HG03558 (cell line): ENCODE results near the gene KLKB1.
"Not testable (repeated sequence)": the region's sequence is repeated elsewhere in the genome, so short reads cannot be mapped to it uniquely, and the experiment has no call there.

Experiments used
- ATAC-seq: cut with Tn5 transposase; IDR thresholded peaks from one replicate; pipeline ENCODE4 v1.9.1; 2021; ENCODE audit warnings: moderate number of reproducible peaks; ENCODE audit not compliant: unreplicated experiment; ENCODE audit errors: extremely low read depth

KLKB1 gene

DNA sequence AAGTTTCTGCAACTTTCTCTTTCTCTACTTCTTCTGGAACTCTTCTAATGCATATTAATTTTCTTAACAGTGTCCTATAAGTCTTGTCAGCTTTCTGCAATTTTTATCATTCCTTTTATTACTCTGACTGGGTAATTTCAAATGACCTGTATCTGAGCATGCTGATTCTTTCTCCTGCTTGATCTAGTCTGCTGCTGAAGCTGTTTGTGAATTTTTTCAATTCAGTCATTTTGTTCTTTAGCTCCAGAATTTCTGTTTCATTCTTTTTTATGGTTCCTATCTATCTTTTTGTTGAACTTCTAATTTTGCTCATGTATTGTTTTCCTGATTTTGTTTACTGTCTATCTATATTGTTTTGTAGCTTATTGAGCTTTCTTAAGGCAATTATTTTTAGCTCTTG lies 1.5 kb upstream of the KLKB1 start:
- no peak for ATAC-seq

DNA sequence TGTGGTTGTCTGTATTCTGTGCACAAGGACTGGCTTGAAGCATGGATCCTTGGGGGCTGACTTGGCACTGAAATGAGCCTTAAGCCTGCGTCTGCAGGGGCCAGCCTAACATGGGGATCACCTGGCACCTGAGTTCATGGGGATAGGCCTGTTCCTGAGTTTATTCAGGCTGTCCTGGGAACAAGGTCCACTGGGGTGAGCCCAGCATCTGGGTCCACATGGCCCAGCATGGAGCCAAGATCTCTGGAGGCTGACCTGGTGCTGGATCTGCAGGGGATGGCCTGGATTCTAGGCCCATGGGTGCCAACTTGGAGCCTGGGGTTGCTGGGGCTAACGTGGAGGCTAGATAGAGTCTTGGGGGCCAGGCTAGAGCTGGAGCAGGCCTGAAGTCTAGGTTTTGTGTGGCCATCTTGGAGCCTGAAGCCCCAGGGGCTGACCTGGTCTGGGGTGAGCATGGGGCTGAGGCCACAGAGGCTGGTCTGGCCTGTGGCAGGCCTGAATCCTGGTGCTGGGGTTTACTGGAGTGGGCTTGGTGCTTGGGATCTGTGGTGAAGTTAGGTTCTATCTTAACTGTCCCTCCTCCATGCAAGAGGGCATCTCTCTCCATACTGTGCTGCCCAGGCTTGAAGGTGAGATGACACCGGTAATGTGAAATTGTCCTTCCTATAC lies 652 bp upstream of the KLKB1 start:
- ATAC-seq = no peak

DNA sequence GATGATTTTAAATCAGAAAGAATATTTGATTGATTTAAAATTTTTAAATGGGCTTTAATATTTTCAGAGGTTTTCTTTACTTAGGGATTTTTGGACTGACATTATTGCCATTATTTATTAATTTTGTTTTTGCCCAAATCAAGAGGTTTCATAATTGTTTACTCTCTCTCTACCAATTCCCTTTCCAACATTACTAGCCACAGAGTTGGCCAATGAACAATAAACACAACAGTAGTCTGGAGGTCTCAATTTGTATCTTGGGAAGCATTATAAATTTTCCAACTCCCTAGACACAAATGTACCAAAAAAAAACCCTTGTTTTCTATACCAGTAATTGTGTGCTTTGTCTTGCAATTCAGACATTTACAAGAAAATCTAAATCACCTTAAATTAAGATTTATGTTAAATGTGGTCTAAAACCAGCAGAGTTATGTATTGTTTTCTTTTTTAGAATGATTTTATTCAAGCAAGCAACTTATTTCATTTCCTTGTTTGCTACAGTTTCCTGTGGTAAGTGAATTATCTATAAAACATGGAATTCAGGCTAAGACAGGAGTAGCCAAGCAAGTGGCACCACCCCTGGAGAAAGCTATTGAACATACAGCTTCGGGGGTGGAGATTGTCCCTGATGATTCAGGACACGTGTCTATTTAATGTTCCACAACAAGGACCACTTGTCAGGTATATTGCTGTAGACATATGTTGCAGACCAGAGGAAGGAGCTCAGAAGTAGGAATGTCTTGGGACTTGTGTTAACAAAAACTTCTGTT lies 622 bp downstream of the KLKB1 start:
- no peak for ATAC-seq

DNA sequence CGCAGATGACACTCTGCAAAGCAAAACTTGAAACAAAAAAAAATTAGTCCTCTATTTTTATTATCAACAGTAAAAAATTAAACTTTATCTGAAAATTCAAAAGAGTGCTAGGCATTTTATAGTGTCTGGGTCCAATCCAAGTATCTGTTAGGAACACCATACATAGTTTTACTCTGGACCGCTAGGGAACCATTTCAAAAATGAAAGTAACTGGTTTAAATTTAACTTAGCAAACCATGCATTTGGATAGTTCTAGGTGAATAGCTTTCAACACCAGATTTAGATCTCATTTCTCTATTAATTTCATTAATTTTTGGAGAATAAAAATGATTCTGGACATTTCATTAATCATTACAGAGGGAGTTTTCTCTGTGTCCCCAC lies 1.2 kb downstream of the KLKB1 start:
- ATAC-seq = no peak

DNA sequence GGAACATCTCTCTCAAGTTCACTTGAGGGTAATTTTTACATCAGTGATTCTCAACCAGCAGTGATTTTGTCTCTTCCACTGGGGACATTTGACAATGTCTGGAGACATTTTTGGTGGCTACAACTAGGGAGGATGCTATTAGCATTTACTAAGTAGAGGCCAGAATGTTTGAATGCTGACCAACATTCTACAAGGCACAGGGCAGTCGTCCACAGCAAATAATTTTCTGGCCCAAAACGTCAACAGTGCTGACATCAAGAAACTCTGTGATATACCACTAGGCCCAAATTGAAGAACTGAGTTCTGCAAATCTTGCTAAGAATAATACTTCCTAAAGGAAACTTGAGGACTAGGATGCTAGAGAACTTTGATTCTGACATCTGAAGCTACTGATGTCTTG lies 7.1 kb downstream of the KLKB1 start:
- no peak for ATAC-seq

DNA sequence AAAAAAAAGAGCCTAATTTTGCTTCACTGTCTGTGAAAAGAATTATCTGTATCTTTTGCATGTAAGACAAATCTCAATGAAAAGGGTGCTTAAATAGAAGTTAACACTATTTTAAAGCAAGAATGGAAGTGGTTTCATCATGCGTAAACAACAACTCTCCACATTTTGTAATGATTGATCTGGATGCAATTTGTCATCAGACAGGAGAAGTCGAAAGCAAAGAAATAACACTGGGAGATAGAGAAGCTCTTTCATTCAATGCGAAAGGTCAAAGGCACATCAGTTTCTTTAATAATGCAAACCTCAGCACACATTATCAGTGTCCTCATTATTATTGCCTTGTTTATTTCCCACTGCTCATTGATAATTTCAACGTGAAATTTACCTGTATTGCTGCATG lies 8.8 kb downstream of the KLKB1 start:
- ATAC-seq = no peak

DNA sequence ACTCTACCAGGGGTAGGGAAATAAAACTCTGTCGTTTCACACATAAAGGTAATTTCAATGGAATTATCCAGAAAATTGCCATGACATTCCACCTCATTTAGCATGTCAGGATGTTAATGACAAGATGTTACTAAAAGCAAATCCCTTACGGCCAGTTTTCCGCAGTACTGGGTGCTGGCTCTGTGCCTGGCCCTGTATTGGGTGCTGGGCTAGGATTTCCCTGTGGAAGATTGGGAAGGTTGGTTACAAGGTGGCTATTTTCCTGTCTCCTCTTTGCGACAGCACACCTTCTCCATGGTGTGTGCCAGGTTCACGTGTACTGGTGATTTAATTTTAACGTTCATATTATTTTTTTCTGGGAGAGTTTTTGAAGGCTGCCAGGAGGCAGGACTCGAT lies 13.1 kb downstream of the KLKB1 start:
- ATAC-seq = no peak

DNA sequence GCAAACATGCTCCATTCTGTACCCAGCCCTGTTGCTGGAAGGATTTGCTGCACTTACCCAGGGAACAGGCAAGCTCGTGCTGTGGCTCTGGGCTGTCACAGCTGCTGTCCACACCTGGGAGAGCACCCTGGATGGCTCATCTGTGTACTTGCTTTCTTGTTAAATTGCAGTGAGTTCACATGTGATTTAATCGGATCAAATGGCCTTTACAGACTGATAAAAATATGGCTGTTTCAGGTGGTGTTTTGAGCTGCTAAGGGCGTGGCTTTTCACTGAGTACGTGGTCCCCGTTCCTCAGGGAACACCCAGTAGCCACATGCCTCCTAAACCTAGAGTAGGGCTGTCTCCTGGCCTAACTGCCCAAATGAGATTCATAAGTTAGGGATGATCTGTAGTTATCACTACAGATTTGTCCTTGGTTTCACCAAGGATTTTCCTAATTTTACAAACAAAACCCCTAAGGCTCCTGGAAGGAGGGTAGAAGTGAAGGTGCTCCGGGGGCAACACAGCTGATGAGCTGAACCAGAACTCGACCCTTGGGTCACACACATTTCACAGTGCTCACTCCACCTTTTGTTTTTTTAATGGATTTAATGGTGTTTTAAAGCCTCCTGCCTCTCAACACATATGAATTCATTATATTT lies 13.7 kb downstream of the KLKB1 start:
- ATAC-seq = no peak

DNA sequence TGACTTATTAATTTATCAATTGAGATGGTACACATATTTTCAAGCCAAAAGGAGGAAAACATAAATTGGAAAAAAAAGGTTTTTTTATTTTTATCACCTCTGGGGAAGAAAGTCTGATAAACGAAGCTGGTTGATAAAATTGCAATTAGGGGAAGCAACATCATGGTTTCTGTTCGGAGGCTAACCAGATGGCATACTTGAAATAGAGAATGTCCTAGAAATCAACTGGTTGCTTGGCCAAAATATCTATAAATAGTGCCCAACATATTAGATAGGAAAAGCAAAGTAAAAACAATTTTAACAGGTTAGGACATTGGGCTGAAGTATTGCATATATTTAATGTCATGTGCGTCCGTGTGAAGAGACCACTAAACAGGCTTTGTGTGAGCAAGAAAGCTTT lies 14.3 kb downstream of the KLKB1 start:
- no peak for ATAC-seq

DNA sequence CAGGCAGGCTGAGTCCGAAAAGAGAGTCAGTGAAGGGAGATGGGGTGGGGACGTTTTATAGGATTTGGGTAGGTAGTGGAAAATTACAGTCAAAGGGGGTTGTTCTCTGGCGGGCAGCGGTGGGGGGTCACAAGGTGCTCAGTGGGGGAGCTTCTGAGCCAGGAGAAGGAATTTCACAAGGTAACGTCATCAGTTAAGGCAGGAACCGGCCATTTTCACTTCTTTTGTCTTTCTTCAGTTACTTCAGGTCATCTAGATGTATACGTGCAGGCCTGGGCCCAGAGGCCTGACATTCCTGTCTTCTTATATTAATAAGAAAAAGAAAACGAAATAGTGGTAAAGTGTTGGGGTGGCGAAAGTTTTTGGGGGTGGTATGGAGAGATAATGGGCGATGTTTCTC lies 14.7 kb downstream of the KLKB1 start:
- not testable (repeated sequence) for ATAC-seq

DNA sequence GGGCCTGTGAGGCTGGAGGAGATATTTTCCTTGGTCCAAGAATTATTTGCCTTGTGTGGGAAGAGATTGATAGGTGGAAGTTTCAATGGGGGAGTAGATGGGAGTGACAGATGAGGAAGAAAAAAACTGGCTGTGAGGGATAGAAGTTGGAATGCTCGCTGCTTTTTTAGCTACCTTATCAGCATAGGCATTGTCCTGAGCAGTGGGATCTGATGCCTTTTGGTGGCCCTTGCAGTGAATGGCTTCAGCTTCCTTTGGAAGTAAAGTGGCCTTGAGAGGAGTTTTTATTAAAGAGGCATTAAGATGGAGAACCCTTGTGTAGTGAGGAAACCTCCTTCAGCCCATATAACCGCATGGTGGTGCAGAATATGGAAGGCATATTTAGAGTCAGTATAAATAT lies 16.0 kb downstream of the KLKB1 start:
- no peak for ATAC-seq

DNA sequence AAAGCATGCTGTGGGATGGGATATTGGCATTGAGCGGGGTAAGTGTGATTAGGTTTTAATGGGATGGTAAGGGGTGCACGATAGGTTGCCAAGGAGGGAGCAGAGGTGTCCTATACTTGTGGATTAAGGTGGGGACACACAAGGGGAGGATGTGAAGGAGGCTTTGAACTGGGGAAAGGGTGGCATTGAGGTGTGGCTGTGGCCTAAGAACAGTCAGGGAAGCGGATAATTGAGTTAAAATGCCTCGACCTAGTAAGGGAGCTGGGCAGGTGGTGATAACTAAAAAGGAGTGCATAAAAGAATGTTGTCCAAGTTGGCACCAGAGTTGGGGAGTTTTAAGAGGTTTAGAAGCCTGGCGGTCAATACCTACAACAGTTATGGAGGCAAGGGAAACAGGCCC lies 17.5 kb downstream of the KLKB1 start:
- no peak for ATAC-seq

DNA sequence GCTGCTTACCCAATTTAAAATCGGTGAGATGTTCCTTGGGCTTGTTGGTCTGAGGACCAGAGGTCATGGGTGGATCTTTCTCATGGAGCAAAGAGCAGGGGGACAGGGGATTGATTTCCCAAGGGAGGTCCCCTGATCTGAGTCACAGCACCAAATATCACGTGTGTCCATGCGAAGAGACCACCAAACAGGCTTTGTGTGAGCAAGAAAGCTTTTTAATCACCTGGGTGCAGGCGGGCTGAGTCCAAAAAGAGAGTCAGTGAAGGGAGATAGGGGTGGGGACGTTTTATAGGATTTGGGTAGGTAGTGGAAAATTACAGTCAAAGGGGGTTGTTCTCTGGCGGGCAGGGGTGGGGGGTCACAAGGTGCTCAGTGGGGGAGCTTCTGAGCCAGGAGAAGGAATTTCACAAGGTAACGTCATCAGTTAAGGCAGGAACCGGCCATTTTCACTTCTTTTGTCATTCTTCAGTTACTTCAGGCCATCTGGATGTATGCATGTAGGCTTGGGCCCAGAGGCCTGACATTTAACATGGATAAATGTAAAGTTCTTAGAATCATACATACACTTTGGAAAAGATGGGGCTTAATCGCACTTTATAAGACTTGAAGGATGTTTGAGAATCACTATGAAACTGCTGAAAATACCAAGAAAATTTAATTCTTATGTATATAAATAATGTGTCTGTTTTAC lies 19.9 kb downstream of the KLKB1 start:
- not testable (repeated sequence) for ATAC-seq

DNA sequence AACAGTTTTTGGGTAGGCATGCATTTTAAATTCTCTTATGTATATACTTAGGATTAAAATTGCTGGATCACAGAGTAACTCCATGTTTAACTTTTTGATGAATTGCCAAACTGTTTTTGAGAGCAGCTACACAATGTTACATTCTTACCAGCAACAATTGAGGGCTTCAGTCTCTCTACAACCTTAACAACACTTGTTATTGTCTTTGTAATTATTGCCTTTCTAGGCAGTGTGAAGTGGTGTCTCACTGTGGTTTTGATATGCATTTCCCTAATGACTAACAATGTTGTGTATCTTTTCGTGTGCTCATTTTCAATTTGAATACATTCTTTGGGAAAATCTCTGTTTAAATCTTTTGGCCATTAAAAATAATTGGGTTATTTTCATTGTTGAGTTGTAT lies 21.3 kb downstream of the KLKB1 start:
- no peak for ATAC-seq

DNA sequence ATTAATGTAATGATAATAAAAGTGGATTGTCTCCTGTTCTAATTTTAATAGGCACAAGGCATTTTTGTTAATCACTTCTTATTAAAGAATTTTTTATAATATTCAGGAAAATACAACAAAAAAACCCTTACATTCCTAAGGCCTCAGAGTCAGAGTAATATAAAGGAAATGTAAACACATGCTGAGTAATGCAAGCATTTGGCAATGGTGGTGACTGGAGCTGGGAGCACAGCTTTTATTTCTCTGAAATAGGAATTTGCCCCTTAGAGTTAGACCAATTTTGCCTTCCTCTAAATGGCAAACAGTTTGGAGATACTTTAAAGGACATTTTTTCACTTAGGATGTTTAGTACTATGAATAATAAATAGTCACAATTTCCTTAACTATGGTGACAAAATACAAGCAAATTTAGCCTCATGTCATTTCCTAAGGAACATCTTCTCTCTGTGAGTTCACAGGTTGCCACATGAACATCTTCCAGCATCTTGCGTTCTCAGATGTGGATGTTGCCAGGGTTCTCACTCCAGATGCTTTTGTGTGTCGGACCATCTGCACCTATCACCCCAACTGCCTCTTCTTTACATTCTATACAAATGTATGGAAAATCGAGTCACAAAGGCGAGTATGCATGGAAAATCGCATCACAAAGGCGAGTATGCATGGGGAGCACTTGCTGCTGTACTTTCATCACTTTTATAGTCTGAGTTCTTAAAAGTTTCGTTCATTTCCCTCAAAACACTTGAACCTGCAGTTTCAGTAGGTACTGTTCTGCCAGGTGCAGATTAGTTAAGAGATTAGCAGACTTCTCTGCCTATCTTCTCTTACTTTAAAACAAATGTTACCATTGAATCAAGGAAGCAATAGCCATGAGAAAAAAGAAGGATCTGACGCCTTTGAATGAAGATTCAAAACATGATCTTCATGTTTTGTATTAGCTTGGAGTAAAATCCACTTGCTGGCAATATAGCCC lies 22.8 kb downstream of the KLKB1 start:
- no peak for ATAC-seq

DNA sequence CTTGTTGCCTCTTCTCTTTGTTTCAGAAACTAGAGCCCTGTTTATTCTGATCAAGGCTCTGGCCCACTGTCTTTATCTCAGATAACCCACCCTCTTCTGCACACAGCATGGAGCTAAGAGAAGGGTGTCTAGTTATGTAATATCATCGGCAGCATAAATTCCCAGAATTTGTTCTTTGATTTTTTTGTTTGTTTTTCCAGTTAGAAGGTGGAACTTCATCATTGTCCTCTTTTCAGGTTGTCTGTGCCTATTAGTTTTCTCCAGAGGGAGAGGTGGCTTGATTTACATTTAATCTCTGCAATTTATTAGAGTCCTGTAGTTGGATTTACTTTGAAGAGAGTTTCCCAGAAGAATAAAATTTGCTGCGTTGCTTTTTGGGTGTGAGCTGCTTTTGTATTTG lies 23.5 kb downstream of the KLKB1 start:
- ATAC-seq = no peak

DNA sequence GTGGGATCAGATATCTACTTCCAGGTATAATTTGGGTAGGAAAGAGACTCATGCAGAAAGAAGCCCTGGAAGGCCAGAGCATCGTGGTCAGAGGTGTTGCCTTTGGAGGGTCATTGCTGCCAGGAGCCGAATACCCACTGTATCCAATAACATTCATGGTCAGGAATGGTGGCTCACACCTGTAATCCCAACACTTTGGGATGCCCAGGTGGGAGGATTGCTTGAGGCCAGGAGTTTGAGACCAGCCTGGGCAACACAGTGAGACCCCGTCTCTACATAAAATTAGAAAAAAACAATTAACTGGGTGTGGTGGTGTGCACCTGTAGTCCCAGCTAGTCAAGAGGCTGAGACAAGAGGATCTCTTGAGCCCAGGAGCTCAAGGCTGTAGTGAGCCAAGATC lies 27.8 kb downstream of the KLKB1 start:
- no peak for ATAC-seq

DNA sequence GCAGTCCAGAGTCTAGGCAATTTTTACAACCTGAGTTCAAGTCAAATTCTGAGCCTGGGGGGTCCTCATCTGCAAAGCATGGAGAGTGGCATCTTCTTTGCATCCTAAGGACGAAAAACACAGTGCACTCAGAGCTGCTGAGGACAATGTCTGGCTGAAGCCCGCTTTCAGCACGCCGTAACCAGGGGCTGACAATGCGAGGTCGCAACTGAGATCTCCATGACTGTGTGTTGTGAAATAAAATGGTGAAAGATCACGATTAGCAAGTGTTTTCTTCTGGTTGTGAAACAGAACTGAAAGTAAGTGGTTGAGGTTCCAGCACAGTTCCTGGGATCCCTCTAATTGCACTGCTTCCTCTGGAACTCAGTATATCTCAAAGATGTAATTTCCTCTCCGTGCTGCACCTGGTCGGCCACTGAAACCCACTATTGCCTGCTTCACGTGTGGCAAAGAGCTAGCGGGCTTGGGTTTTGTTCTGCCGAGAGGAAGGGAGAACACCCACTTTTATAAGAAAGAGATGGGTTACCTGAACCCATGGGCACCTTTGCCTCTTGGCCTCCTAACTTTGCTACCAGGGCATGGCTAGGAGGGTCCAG lies 31.0 kb downstream of the KLKB1 start:
- no peak for ATAC-seq

DNA sequence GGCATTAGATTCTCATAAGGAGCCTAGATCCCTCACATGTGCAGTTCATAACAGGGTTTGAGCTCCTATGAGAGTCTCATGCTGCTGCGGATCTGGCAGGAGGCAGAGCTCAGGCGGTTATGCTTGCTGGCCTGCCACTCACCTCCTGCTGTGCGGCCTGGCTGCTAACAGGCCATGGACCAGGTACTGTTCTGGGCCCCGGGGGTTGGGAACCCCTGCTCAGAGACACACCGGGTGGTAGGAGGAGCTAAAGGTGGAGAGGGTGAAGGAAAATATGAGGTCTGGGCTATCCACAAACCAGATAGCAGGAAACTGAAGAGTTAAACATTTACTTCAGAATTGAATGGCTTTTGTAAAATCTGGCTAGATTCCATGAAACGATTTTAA lies 32.8 kb downstream of the KLKB1 start:
- ATAC-seq = no peak
